Dendritic cell treated with granulocyte-macrophage colony-stimulating factor and Interleukin-4, amounts not matched to agents 40 ng/mL and 50 ng/mL, for 4 days (primary cell): ENCODE data around the gene KCNN1.
A peak's percentile ranks its signal among the peaks of the same experiment; 100 is the strongest.

Experiments
- H3K27ac Mint-ChIP-seq: one replicate; pipeline ENCODE4 v1.8.0; 2022; ENCODE audit warnings: mild to moderate bottlenecking, mixed read lengths
- H3K27me3 Mint-ChIP-seq: one replicate; pipeline ENCODE4 v1.8.0; 2022; ENCODE audit warnings: mild to moderate bottlenecking, mixed read lengths
- H3K36me3 Mint-ChIP-seq: one replicate; pipeline ENCODE4 v1.8.0; 2022; ENCODE audit warnings: low read depth, mixed read lengths
- H3K4me1 Mint-ChIP-seq: one replicate; pipeline ENCODE4 v1.8.0; 2022; ENCODE audit warnings: low read depth, mixed read lengths
- H3K4me3 Mint-ChIP-seq: one replicate; pipeline ENCODE4 v1.8.0; 2022; ENCODE audit warnings: mild to moderate bottlenecking, moderate library complexity, mixed read lengths
- H3K9me3 Mint-ChIP-seq: one replicate; pipeline ENCODE4 v1.8.0; 2022; ENCODE audit warnings: mixed read lengths
- intact Hi-C: fragments of 100-400 bp; cut with micrococcal nuclease; formaldehyde crosslinking; loops from one replicate; pipeline ENCODE4 v1.15.0; 2022

Gene KCNN1

DNA sequence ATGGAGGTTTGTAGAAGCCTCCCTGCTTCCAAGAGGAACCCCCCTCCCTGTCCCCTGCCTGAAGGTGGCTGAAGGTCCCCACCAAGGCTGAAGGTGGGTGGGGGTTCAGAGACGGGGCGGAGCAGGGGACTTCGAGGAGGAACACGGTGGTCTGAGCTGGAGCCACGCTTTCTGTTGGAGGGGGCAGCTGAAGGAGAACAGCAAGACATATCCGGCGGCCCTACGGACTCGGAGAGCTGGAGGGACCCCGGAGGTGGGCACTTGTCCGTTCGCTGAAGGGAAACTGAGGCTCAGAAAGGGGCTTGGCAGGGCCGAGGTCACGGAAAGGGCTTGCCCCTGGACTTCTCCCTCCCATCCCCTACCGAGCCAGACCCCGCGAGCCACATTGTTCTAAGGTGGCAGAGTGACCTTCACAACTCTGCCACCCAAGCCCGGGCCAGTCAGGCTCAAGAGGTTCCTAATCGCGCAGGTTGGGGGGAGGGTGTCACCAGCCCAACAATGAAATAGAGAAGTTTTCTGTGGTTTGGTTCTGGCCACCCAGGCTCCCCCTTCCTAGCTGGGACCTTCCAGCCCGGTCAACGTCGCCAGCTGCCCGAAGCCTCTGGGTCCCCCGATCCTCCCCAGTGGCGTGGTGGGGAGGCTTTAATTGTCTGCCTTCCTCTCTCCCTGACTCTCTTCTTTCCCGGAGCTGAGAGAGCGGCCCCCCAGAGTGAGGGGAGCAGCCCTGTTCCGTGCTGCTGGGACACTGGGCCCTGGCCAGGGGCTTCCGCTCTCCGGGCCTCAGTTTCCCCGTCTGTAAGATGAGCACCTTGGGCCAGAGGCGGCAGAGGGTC, 15.5 kb upstream of the KCNN1 start:
- Mint-ChIP-seq H3K36me3 (no peaks in the 10 kb centered on the region), H3K27ac (peak overlapping the region; percentile 79), H3K9me3 (no peaks in the 10 kb centered on the region), H3K4me3 (peak overlapping the region; percentile 42), H3K4me1 (peaks cover 53% of the 10 kb centered on the region), H3K27me3 (peaks cover 75% of the 10 kb centered on the region)
- intact Hi-C loops, result no loop called here

DNA sequence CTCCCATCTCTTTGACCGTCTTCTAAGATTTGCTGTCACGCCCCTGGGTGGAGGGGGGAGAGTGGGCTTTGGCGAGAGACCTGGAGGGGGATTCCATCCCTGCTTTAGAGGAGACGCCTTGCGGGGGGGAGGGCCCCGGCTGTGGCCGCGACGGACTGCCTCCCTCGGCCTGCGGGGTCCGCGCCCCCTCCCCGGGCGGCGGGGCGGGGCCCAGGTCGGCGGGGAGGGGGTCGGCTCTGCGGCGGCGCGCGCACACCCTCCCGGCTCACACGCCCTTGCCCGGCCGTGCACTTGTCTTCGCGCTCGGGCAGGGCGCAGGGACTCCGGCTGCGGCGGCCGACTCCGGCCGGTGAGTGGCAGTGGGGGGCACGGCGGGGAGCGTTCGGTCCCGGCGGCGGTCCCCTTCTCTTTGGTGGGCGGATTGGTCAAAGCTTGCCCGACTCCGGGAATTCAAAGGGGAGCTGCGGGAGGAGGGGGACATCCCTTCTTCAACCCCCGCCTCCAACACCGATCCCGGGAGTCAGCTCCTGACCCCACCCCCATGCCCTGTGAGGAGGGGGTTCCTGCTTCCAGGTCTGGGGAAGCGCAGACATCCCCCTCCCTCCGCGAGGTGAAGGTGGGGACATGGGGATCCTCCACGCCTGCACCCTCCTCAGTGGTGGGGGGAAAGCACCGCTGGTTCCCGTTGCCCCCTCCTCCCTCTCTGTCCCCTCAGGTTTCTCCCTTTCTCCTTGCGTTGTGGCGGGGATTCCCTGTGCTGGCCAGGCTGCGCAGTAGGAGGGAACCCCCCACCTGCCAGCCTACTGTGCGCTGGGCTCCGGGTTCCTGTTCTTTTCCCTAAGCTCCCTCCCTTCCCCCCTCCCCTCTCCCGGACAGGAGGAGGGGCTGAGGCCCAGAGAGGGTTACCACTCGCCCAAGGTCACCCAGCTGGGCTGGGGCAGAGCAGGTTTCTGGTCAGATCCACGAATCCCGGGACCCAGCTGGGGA, 14.6 kb upstream of the KCNN1 start:
- peaks cover 82% of the 10 kb centered on the region for H3K27me3 Mint-ChIP-seq
- peaks cover 48% of the 10 kb centered on the region for H3K4me1 Mint-ChIP-seq
- H3K27ac Mint-ChIP-seq, result peak overlapping the region; percentile 19
- no peaks in the 10 kb centered on the region for H3K9me3 Mint-ChIP-seq
- intact Hi-C loops, result no loop called here
- no peaks in the 10 kb centered on the region for H3K36me3 Mint-ChIP-seq
- peak overlapping the region; percentile 17 for H3K4me3 Mint-ChIP-seq

DNA sequence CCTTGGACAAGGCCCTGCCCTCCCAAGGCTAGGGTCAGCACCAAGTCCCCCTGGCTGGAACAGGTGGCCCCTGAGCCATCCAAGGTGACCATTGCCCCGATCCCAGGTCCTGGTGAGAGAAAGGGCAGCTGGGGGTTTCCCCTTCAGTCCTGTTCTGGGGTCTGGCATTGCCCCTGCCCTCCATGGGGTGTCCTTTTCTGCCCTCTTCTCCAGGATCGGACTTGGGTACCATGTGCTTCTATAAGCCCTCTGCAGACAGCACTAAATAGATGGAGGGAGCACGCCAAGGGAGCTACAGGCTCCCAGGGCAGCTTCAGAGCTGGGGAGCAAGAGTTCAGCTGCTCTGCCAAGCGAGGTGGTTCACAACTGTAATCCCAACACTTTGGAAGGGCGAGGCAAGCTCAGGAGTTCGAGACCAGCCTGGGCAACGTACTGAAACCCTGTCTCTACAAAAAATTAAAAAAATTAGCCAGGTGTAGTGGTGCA, 13.5 kb upstream of the KCNN1 start:
- Mint-ChIP-seq H3K27me3 (peaks cover 90% of the 10 kb centered on the region), H3K9me3 (no peaks in the 10 kb centered on the region), H3K27ac (peak overlapping the region; percentile 19), H3K4me3 (no peak overlapping the region), H3K4me1 (peaks cover 50% of the 10 kb centered on the region), H3K36me3 (no peaks in the 10 kb centered on the region)
- intact Hi-C loops, result no loop called here

DNA sequence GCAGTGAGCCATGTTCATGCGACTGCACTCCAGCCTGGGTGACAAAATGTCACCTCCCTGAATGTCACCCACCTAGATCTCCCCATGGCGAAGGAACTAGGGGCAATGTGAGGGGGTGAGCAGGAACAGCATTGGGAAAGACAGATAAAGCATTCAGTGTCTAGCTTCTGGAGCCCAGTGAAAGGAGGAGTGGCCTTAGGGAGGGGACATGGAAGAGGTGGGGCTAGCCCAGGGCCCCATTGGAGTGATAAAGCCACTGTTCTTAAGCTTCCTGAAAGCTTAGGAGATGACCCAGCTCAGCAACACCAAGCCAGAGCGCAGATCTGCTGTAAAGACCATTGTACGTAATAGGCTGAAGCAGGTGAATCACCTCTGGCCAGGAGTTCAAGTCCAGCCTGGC, 13.0 kb upstream of the KCNN1 start:
- H3K27ac Mint-ChIP-seq, result no peak overlapping the region
- H3K4me3 Mint-ChIP-seq, result no peak overlapping the region
- H3K36me3 Mint-ChIP-seq, result no peaks in the 10 kb centered on the region
- H3K9me3 Mint-ChIP-seq, result no peaks in the 10 kb centered on the region
- H3K27me3 Mint-ChIP-seq, result peaks cover 85% of the 10 kb centered on the region
- intact Hi-C loops, result no loop called here
- peaks cover 47% of the 10 kb centered on the region for H3K4me1 Mint-ChIP-seq

DNA sequence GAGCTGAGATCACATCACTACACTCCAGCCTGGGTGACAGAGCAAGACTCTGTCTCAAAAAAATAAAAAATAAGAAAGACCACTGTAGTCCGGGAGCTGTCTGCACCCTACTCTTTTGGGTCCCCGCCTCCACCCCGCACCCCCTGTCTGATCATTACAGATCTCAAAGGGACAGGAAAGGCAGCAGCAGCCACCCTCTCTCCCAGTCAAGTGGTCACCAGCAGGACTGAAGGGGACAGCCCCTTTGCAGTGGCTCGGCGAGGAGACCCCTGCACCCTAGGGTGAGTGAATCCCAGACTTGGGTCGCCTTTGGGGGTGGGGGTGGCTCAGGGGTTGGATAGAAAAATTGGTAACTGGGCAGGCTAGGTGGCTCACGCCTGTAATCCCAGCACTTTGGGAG, 12.5 kb upstream of the KCNN1 start:
- Mint-ChIP-seq H3K4me1 (peaks cover 41% of the 10 kb centered on the region), H3K9me3 (no peaks in the 10 kb centered on the region), H3K27ac (no peak overlapping the region), H3K27me3 (peaks cover 81% of the 10 kb centered on the region), H3K36me3 (no peaks in the 10 kb centered on the region), H3K4me3 (no peak overlapping the region)
- intact Hi-C loops, result no loop called here

DNA sequence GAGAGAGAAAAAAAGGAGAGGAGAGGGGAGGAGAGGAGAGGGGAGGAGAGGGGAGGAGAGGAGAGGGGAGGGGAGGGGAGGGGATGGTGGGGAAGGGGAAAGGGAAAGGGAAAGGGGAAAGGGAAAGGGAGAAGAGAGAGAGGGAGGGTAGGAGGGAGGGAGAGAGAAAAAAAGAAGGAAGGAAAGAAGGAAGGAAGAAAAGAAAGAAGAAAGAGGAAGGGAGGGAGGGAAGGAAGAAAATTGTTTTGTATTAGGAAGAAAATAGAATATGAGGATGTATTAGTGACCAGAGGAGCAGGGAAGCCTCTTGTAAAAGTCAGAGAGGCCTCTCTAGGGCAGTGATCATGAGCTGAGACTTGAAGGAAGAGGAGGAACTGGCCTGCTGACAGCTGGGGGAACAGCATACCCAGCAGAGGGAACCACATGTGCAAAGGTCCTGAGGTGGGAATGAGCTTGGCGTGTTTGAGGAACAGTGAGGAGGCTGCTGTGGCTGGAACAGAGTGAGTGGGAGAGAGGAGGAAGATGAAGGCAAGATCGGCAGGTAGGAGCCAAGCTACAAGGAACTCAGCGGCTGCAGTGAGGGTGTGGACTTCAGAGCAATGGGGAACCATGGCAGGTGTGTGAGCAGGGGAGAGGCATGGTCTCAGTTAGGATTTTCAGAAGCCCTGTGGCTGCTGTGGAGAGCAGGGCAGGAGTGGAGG, 9.6 kb upstream of the KCNN1 start:
- H3K4me3 Mint-ChIP-seq, result no peak overlapping the region
- H3K9me3 Mint-ChIP-seq, result no peaks in the 10 kb centered on the region
- no peak overlapping the region for H3K27ac Mint-ChIP-seq
- intact Hi-C loops, result no loop called here
- peaks cover 73% of the 10 kb centered on the region for H3K27me3 Mint-ChIP-seq
- H3K4me1 Mint-ChIP-seq, result peaks cover 16% of the 10 kb centered on the region
- no peaks in the 10 kb centered on the region for H3K36me3 Mint-ChIP-seq

DNA sequence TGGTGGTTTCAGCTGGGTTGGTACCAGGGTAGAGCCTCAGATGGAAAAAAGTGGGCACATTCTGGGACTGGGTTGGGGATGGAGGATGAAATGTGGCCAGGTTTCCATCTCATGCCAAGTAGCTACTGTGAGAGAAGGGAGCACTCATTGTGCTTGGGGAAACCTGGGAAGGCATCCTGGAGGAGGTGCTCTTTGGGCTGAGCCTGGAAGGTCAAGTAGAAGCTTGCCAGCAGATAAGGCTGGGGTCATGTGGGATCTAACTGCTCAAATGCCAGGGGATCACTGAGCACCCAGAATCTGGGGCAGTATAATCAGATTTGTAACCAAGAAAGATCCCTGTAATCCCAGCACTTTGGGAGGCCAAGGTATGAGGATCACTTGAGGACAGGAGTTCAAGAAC, 9.0 kb upstream of the KCNN1 start:
- peaks cover 10% of the 10 kb centered on the region for H3K4me1 Mint-ChIP-seq
- no peaks in the 10 kb centered on the region for H3K36me3 Mint-ChIP-seq
- intact Hi-C loops, result no loop called here
- no peak overlapping the region for H3K4me3 Mint-ChIP-seq
- H3K27ac Mint-ChIP-seq, result no peak overlapping the region
- H3K27me3 Mint-ChIP-seq, result peaks cover 72% of the 10 kb centered on the region
- H3K9me3 Mint-ChIP-seq, result no peaks in the 10 kb centered on the region

DNA sequence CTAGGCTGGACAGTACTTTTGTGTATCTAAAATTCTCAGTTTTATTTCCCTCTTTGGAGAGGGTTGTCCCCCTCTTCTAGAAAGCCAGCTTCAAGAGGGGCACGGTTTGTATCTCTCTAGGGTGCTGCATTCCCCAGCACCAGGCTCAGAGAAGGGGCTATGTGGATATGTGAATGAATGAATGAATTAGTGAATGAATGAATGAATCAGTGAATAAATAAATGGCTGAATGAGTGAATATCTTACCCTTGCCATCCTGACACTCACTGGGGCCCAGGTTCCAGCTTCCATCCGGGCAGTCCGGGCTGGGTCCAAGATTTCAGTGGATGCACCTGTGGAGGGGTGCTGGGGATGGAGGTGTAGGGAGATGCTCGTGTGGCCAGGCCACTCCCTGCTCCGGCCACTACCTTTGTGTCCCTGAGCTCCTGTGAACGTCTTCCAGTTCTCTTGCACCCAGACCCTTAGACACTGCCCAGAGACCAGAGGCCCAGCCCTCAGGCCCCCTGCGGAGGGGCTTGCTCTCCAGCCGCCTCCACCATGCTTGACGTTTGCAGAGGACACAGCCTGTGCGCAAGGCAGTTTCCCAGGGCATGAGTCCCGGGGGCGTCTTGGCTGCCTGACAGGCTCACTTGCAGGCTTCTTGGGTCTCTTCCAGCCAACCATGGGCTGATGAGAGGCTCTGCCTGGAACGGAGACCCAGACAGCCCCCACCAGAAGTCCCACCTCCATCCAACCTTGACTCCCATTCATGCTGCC, 2.8 kb upstream of the KCNN1 start:
- intact Hi-C loops, result no loop called here
- H3K9me3 Mint-ChIP-seq, result no peaks in the 10 kb centered on the region
- H3K4me1 Mint-ChIP-seq, result no peaks in the 10 kb centered on the region
- no peak overlapping the region for H3K27ac Mint-ChIP-seq
- peaks cover 81% of the 10 kb centered on the region for H3K27me3 Mint-ChIP-seq
- H3K36me3 Mint-ChIP-seq, result no peaks in the 10 kb centered on the region
- no peak overlapping the region for H3K4me3 Mint-ChIP-seq

DNA sequence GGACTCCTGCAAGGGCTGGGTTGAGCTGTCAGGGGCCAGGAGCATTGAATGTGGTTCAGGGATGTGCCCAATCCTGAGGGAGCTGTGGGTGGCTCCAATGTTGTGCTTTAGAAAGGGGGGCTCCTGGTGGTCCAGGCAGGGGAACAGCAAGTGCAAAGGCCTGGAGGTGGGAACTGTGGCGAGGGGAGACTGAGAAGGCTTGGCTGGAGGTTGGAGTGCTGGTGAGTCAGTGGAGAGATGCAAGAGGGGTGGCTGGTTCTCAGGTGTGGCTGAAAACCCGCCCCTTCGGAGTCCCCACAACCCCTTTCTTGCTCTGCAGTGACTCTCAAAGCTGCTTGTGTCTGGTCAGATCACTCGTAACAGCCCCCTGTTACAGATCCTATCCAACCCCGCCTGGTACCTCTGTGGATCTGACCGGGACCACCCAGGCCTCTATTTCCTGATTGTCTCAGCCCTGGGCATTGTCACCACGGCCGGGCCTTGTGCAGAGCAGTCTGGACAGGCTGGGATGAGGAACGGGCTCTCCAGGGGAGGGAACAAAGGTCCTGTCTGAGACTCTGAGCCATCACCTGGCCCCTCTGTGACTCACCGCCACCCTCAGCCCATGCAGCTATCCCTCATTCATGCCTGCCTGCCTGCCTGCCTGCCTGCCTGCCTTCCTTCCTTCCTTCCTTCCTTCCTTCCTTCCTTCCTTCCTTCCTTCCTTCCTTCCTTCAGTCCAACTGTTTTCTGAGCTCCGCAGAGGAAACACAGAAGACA, 1.4 kb upstream of the KCNN1 start:
- no peaks in the 10 kb centered on the region for H3K9me3 Mint-ChIP-seq
- H3K27me3 Mint-ChIP-seq, result peaks cover 77% of the 10 kb centered on the region
- H3K4me1 Mint-ChIP-seq, result peaks cover 5% of the 10 kb centered on the region
- no peak overlapping the region for H3K4me3 Mint-ChIP-seq
- H3K36me3 Mint-ChIP-seq, result no peaks in the 10 kb centered on the region
- H3K27ac Mint-ChIP-seq, result no peak overlapping the region
- intact Hi-C loops, result no loop called here

DNA sequence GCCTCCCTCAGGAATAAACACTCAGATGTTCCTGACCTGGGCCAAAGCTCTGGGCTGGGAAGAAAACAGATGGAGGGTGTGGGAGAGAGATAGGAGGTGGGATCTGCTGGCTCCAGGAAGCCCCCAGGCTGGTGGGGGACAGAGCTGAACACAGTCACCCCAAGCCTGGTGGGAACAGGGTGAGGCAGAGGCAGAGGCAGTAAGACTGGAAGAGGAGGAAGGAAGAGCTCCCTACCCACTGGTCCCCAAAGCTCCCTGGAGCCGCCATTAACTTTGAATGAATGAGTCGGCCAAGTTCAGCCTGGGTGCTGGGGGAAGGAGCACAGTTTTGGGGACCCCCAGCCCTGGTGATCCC, 801 bp upstream of the KCNN1 start:
- H3K27me3 Mint-ChIP-seq, result peaks cover 73% of the 10 kb centered on the region
- H3K9me3 Mint-ChIP-seq, result no peaks in the 10 kb centered on the region
- no peaks in the 10 kb centered on the region for H3K36me3 Mint-ChIP-seq
- H3K4me1 Mint-ChIP-seq, result peaks cover 5% of the 10 kb centered on the region
- H3K4me3 Mint-ChIP-seq, result no peak overlapping the region
- intact Hi-C loops, result no loop called here
- H3K27ac Mint-ChIP-seq, result no peak overlapping the region

DNA sequence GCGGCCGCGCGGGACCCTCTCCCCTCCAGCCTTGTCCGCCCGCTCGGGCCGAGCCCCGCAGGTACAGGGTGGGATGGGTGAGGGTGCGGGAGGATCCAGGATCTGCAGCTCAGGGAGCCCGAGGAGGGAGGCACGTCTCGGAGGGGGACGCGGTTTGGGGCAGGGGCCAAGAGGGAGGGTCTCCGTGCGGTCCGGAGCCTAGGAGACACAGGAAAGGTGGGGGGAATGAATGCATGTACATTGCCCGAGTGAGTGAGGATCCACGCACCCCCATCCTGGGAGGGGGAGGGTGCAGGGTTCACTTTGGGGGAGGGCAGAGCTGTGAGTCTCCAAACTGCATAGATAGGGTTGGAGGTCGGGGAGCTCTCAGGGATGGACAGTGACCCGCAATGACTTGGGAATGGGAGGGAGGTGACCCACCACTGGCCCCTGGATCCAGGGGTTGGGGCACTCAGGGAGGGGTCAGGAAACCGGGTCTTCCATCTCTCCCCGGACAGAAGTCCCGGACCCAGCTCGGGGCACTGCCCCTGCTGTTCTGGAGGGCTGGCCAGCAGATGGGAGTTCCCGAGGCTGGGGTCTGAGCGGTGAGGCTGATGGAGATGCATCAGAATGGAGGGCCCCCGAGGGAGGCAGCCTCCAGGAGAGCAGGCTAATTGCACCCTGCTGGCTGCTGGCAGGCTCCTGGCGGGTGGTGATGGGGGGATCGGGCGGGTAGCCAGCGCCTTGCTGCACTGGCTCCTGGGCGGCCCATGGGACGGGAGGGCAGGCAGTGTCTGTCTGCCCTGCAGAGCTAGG, 547 bp downstream of the KCNN1 start:
- Mint-ChIP-seq H3K4me1 (peaks cover 5% of the 10 kb centered on the region), H3K27me3 (peaks cover 63% of the 10 kb centered on the region), H3K36me3 (no peaks in the 10 kb centered on the region), H3K9me3 (no peaks in the 10 kb centered on the region), H3K4me3 (no peak overlapping the region), H3K27ac (no peak overlapping the region)
- intact Hi-C loops, result no loop called here

DNA sequence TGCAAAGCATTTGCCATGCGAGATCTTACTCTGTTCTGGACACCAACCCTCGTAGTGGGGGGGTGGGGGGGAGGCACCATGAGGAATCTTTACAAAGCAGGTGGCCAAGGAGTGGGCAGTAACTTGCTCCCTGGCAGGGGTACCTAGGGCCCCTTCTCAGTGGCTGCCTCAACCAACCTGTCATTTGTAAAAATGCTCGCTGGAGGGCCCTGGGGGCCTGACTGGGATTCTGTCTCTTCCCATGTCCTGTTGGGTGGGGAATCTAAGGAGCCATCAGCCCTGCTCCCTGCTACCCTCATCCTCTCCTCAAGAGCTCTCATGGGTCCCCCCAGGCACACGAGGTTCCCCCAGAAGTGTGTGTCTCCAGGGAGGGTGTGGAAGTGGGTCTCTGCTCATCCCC, 1.5 kb downstream of the KCNN1 start:
- intact Hi-C loops, result no loop called here
- H3K36me3 Mint-ChIP-seq, result no peaks in the 10 kb centered on the region
- peaks cover 55% of the 10 kb centered on the region for H3K27me3 Mint-ChIP-seq
- peaks cover 5% of the 10 kb centered on the region for H3K4me1 Mint-ChIP-seq
- no peaks in the 10 kb centered on the region for H3K9me3 Mint-ChIP-seq
- no peak overlapping the region for H3K4me3 Mint-ChIP-seq
- H3K27ac Mint-ChIP-seq, result no peak overlapping the region
